GM06990 (cell line): ENCODE data around the gene MARK1.

Source experiments
- DNase-seq: peaks from one replicate; pipeline ENCODE4 v3.0.0-alpha.2; 2011; ENCODE audit not compliant: insufficient read length; ENCODE audit errors: extremely low read depth
- H3K27me3 ChIP-seq: replicated peaks from 2 replicates; pipeline ENCODE4 v1.6.0; 2011; ENCODE audit warnings: low read length; ENCODE audit not compliant: control insufficient read depth, insufficient read depth
- H3K36me3 ChIP-seq: 2 replicates; pipeline ENCODE4 v1.5.1; 2011; ENCODE audit warnings: low read length; ENCODE audit not compliant: control insufficient read depth, insufficient read depth
- H3K4me3 ChIP-seq: replicated peaks from 2 replicates; pipeline ENCODE4 v1.5.1; 2011; ENCODE audit warnings: low read depth, mild to moderate bottlenecking, control low read depth, low read length
- TF ChIP-seq, protein P1 (sequence below): IDR thresholded peaks from 2 replicates; pipeline ENCODE4 v1.5.1; 2011; ENCODE audit warnings: low read length, control low read depth, mild to moderate bottlenecking, inconsistent platforms; ENCODE audit not compliant: insufficient read depth, poor library complexity, severe bottlenecking

Gene MARK1

DNA sequence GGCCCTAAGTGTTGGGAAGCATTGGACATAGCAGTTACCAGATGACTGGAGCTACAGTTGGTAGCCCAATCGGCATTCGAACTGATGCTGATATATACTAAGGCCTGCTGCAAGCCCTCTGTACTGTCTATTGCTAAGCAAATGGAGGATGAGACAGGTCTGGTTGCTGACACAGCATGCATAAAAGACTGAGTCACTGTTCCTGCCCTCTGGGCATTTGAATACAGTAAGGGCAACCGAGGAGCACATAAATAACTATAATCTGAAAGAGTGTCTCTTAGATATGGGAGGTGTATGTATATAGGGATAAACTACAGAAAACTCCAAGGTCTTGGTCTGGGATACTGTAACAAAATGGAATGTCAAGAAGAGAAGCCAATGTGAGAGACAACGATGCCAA lies 16.8 kb upstream of the MARK1 start:
- Histone ChIP-seq H3K27me3 (no peaks in the 10 kb centered on the region), H3K36me3 (no peaks in the 10 kb centered on the region), H3K4me3 (no peak overlapping the region)
- no peak for DNase-seq
- TF ChIP-seq, protein P1, sequence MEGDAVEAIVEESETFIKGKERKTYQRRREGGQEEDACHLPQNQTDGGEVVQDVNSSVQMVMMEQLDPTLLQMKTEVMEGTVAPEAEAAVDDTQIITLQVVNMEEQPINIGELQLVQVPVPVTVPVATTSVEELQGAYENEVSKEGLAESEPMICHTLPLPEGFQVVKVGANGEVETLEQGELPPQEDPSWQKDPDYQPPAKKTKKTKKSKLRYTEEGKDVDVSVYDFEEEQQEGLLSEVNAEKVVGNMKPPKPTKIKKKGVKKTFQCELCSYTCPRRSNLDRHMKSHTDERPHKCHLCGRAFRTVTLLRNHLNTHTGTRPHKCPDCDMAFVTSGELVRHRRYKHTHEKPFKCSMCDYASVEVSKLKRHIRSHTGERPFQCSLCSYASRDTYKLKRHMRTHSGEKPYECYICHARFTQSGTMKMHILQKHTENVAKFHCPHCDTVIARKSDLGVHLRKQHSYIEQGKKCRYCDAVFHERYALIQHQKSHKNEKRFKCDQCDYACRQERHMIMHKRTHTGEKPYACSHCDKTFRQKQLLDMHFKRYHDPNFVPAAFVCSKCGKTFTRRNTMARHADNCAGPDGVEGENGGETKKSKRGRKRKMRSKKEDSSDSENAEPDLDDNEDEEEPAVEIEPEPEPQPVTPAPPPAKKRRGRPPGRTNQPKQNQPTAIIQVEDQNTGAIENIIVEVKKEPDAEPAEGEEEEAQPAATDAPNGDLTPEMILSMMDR, result no peak

DNA sequence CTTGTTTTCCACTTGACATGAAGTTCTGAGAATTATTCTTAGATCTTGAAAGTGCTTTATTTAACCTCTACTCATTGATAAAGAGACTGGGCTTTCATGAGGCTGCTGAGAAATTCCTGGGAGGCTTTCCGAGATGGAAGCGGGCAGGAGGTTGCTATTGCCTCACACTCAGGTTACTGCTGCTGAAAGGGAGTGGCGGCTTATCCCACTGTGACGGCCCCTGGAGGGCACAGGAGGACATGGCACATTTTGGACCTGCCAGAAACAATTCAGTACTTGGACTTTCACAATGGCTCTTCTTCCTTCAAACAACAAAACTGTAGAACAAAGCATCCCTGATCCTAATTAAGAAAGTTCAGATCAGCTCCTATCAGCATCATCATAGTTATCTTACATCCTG lies 16.2 kb upstream of the MARK1 start:
- no peak overlapping the region for H3K4me3 ChIP-seq
- TF ChIP-seq, protein P1, result no peak
- no peaks in the 10 kb centered on the region for H3K27me3 ChIP-seq
- no peak for DNase-seq
- H3K36me3 ChIP-seq, result no peaks in the 10 kb centered on the region

- TF ChIP-seq, protein P1, result no peak
- Histone ChIP-seq H3K36me3 (no peaks in the 10 kb centered on the region), H3K27me3 (no peaks in the 10 kb centered on the region), H3K4me3 (no peak overlapping the region)
- DNase-seq, result no peak
Observed at GRCh38 chr1:220513834-220514233, 14.1 kb upstream of the MARK1 start.

- Histone ChIP-seq H3K27me3 (no peaks in the 10 kb centered on the region), H3K36me3 (no peaks in the 10 kb centered on the region), H3K4me3 (no peak overlapping the region)
- TF ChIP-seq, protein P1, result no peak
- DNase-seq, result no peak
Observed at GRCh38 chr1:220514256-220514655, 13.7 kb upstream of the MARK1 start.

DNA sequence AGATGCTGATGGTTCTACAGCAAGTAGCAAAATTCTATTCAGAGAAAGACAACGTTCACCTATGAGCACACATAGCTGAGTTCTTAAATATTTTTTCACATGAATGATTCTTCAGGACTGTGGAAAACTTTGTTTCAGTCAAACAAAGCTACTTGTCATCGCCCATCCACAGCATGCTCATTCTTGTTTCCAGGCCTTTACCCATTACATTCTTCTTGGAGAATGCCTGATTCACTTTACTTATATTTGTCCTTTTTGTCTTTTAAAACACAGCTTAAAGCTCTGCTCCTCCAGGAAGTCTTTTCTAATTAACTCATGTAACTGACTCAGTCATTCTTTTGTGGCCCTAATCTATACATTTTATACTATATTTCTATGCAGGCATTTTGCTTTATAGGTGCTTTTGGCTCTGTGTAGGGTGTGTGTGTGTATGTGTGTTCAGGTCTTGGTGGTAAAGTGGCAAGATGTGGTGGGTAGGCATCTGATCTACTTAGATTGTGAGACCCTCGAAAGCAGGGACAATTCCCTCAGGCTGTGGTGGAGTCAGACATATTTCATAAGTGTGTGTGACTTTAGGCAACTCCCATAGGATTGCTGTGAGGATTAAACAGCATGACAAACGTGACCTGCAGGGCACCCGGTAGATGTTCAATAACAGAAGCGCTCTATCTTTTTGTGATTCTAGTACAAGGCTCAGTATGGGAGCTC lies 11.8 kb upstream of the MARK1 start:
- TF ChIP-seq, protein P1, result no peak
- H3K36me3 ChIP-seq, result no peaks in the 10 kb centered on the region
- DNase-seq, result no peak
- H3K27me3 ChIP-seq, result no peaks in the 10 kb centered on the region
- H3K4me3 ChIP-seq, result no peak overlapping the region

GRCh38 chr1:220516722-220517042 lies 11.3 kb upstream of the MARK1 start:
- Histone ChIP-seq H3K4me3 (no peak overlapping the region), H3K27me3 (no peaks in the 10 kb centered on the region), H3K36me3 (no peaks in the 10 kb centered on the region)
- TF ChIP-seq, protein P1, result no peak
- no peak for DNase-seq
